Activated CD8-positive, alpha-beta memory T cell treated with anti-CD3 and anti-CD28 coated beads for 24 hours (primary cell): Measurements from ENCODE around the gene PI4K2B.
"Not testable (repeated sequence)": the region's sequence is repeated elsewhere in the genome, so short reads cannot be mapped to it uniquely, and the experiment has no call there.

Experiments used
- DNase-seq: peaks from one replicate; pipeline ENCODE4 v3.0.0-alpha.2; 2020

Gene PI4K2B

DNA sequence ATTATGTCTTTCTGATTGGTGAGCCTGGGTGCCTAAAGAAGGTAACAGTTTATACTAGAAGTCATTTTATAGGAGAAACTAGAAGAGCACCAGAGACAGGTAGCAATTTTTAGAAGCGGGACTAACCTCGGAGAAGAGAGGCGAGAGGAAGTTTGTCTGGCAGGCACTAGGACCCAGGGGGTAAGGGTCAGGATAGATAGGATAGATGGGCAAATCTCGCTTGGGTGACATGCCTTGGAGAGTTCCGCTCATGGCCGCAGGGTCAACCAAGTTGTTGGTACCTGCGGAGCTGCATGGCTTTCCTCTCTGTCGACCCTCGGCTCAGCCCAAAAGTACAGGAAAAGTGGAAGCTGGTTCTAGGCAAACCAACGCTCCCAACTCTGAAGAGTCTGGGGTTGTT, 11.3 kb downstream of the PI4K2B start:
- no peak for DNase-seq

DNA sequence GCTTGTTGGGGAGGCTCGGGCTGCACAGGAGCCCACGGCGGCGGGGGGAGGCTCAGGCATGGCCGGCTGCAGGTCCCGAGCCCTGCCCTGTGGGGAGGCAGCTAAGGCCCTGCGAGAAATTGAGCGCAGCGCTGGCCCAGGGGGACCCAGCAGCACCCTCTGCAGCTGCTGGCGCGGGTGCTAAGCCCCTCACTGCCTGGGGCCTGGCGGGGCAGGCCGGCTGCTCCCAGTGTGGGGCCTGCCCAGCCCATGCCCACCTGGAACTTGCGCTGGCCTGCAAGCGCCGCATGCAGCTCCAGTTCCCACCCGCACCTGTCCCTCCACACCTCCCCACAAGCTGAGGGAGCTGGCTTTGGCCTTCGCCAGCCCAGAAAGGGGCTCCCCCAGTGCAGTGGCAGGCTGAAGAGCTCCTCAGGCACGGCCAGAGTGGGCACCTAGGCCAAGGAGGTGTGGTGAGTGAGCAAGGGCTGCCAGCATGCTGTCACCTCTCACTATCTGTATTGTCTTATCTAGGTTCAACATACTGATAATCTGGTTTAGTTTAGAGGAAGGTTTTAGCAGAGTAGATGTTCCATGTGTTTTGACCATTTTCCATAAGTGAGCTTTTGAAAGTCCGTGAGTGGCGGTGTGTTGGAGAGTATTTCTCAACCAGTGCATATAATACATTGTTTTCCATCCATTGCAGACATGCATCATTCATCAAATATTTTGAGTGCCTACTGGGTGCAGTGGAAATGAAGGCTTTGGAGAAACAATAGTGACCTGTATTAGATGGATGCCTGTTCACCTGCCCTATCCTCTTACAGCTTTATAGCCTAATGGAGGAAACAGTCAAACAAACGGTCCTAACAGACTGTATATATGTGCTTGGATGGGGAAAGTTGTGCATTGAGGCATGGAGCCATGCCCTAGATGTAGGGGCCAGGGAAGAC, 13.1 kb downstream of the PI4K2B start:
- DNase-seq, result no peak

DNA sequence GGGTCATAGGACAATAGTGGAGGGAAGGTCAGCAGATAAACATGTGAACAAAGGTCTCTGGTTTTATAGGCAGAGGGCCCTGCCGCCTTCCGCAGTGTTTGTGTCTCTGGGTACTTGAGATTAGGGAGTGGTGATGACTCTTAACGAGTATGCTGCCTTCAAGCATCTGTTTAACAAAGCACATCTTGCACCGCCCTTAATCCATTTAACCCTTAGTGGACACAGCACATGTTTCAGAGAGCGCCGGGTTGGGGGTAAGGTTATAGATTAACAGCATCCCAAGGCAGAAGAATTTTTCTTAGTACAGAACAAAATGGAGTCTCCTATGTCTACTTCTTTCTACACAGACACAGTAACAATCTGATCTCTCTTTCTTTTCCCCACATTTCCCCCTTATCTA, 15.0 kb downstream of the PI4K2B start:
- not testable (repeated sequence) for DNase-seq

DNA sequence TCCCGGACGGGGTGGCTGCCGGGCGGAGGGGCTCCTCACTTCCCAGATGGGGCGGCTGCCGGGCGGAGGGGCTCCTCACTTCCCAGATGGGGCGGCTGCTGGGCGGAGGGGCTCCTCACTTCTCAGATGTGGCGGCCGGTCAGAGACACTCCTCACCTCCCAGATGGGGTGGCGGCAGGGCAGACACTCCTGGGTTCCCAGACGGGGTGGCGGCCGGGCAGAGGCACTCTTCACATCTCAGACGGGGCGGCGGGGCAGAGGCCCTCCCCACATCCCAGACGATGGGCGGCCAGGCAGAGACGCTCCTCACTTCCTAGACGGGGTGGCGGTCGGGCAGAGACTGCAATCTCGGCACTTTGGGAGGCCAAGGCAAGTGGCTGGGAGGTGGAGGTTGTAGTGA, 15.7 kb downstream of the PI4K2B start:
- not testable (repeated sequence) for DNase-seq

DNA sequence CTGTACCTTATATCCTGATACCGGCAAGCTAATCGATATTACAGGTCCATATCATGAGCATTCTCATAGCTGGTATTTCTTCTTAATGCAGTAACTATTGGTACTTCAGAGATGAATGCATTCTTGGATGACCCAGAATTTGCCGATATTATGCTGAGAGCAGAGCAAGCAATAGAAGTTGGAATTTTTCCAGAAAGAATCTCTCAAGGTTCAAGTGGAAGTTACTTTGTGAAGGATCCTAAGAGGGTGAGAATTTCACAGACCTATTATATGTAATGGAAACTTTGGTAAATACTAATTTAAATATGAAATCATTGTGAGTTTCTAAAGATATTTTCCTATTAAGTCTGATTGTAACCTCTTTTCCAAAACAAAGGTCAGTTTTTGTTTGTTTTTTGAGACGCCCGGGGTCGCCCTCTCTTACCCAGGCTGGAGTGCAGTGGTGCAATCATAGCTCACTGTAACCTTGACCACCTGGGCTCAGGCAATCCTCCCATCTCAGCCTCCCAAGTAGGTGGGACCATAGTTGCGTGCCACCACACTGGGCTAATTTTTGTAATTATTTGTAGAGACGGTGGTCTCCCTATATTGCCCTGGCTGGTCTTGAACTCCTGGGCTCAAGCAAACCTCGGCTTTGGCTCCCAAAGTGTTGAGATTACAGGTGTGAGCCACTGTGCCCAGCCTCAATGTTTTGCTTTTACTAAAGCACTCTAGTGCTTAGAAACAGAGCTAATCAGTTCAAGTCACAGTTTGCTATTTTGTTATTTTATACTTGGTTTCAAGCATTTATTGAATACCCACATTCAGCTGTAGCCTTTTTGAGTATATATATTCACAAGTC, 18.6 kb downstream of the PI4K2B start:
- DNase-seq, result no peak

DNA sequence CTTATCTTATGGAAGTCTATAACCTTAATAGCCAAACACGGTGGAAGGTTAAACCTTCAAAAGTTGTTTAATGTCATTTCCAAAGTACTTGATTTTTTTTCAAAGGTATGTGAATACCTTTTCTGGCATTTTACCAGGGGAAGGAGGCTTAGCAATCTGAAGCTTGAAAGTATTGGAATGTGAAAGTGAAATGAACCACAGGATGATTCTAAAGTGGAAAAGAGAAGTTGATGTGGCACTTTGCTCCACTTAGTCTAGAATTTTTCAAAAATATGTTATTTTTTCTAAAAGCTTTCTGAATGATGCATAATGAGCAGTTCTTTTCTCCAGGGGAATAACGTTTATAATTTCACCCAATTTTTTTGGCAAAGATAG, 19.2 kb downstream of the PI4K2B start:
- DNase-seq, result no peak

DNA sequence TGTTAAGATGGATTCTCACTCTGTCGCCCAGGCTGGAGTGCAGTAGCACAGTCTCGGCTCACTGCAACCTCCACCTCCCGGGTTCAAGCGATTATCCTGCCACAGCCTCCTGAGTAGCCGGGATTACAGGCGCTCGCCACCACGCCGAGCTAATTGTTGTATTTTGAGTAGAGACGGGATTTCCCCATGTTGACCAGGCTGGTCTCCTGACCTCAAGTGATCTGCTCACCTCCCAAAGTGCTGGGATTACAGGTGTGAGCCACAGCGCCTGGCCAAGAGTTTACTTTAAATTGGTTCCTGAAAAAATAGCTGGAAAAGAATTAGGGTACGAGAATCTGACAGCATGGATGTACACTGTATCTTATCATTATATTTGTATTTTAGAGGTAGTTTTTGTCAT, 20.0 kb downstream of the PI4K2B start:
- not testable (repeated sequence) for DNase-seq

DNA sequence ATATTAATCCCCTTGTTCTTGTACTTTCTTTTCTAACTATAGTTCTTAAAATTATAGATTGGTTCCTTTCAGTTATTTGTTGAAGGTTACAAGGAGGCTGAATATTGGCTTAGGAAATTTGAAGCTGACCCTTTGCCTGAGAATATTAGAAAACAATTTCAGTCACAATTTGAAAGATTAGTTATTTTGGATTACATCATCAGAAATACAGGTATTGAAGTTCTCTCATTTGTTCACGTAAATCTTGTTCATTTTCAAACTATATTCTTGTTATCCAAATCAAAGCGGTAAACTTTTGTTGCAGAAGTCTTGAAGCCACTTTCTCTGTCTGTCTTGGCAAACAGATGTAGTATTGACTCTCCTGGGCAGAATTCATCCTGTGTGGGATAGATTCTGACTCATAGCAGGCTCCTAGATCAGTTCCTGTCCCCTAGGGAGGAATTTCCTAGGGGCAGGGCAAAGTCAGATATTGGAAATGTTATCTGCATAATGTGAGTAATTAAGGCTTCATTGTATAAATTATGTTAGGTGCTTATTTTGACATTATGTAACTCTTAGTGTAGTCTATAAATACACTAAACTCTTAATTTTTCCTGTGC, 25.2 kb downstream of the PI4K2B start:
- no peak for DNase-seq

DNA sequence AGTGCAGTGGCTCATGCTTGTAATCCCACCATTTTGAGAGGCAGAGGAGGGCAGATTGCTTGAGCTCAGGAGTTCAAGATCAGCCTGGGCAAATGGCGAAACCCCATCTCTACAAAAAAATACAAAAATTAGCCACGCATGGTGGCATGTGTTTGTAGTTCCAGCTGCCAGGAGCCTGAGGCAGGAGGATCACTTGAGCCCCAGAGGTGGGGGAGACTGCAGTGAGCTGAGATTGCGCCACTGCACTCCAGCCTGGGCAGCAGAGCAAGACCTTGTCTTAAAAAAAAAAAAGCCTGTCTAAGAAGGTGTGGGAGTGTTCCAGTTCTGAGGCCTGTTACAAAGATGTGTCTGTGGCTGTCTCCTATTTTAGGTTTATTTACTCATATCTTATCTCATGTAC, 38.0 kb downstream of the PI4K2B start:
- no peak for DNase-seq

DNA sequence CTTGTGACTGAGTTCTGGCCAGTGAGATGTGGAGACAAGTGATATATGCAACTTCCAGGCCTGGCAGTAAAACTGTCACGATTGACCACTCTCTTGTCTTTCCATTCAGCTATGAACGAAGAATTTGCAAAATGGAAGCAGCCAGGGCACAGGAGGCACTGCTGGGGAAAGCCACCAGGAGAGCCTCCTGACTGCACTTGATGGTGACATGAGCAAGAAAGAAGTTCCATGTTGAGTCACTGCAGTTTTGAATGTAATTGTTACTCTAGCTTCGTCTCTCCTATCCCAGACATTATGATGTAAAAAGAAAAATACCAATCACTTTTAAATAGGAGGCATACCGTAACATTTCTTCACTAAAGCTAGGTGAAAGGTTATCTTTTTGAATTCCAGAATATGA, 46.4 kb downstream of the PI4K2B start:
- no peak for DNase-seq

DNA sequence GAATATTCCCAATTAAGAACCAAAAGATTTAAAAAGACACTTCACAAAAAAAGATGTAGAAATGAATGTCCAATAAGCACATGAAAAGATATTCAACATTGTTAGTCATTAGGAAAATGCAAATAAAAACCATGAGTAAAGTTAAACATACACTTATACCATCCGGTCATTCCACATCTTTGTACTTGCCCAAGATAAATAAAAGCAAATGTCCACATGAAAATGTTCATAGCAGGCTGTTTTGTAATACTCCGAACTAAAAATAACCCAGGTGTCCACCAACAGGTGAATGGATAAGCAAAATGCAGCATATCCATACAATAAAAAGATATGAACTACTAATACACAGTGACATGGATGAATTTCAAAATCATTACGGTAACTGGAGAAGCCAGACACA, 50.1 kb downstream of the PI4K2B start:
- no peak for DNase-seq

DNA sequence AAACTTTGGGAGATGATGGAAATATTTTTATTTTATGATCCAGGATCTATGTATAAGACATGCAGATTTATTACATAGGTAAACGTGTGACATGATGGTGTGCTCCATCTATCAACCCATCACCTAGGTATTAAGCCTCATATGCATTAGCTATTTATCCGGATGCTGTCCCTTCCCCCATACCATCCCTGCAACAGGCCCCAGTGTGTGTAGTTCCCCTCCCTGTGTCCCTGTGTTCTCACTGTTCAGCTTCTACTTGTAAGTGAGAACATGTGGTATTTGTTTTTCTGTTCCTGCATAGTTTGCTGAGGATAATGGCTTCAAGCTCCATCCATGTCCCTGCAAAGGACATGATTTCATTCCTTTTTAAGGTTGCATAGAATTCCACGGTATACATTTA, 50.6 kb downstream of the PI4K2B start:
- no peak for DNase-seq

DNA sequence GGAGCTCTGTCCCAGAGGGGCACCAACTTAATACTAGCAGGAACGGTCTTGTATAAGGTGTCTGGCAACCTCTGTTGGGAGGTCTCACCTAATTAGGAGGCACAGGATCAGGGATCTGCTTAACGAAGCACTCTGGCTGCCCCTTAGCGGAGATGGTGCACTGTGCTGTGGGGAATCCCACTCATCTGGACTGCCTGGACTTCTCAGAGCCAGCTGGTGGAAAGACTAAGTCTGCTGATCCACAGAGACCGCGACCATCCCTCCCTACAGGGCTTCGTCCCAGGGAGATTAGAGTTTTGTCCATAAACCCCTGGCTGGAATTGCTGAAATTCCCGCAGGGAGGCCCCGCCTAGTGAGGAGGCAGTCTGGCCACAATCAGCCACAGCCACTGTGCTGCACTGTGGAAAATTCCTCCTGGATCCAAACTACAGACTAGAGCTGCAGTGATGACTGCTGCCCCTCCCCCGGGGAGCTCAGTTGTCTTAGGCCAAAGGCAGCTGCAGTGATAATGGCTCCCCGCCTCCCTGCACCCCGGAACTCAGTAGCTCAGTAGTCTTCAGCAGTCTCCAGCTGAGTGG, 56.7 kb downstream of the PI4K2B start:
- no peak for DNase-seq

DNA sequence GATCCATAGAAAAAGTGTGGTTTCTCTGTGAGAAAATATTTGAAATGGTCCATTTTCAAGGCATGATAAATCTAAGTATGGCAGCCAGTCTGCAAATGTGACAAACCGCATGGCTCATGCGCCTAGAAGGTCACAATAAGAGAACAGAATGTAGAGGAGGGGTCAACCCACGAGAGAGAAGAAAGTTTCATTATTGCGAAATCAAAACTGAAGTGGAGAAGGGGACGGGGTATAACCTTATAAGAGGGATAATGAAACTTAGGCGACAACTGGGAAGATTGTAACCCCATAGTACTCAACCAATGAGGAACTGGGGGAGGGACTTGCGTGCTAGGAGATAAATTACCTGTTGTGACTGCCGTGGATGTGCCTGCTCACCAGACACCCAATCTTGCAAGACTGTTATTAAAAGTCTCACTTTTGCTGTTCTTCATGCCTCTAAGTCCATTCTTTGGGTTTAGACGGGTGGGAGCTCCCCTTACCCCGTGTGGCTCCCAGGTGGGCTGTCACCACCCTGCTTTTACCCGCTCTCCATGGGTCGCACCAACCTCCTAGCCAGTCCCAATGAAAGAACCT, 57.4 kb downstream of the PI4K2B start:
- DNase-seq, result no peak

DNA sequence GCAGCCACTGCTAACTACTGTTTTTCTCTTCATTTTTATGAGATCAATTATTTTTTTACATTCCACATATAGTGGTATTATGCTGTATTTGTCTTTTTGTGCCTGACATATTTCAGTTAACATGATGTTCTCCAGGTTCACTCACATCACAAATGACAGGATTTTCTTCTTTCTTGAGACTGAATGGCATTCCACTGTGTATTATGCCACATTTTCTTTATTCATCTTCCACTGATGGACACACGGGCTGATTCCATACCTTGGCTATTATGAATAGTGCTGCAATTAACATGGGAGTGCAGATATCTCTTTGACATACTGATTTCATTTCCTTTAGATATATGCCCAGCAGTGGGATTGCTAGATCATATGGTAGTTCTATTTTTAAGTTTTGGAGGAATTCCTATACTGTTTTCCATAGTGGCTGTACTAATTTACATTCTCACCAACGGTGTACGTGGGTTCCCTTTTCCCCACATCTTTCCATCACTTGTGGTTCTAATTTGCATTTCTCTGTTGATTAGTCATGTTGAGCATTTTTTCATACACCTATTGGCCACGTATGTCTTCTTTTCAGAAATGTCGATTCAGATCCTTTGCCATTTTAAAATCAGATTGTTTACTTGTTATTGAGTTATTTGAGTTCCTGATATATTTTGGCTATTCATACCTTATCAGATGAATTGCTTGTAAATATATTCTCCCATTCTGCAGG, 63.9 kb downstream of the PI4K2B start:
- no peak for DNase-seq

DNA sequence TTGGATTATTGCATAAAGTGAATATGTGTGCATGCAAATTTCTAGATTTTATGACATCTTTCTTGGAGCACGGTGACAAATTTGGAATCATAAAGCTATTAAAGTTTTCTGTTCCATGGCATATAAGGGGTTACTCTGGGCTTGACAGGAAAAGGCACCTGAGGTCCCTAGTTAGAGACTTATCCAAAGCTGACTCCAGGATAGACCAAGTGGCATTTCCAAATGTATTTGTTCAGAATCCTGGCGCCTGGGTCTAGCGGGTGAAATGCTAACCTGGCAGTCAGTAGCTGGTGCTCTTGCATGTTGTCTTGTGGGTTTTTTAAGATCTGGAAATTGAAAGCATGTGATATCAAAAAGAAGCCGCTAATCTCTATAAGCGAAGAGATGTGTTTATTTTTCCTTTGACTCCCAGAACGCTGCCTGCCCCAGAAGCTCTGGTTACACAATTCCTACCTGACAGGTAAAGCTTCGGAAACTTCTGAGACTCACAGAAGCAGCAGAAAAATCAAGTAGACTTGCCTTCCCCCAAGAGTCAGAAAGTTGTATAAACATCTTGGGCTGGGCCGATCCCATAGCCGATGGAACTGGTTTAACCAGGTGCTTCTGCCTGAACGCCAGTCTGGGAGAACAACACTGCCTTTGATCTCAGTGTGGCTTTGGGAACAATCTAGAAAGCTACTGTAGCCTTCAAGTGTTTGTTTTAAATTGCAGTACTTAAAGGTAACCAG, 65.8 kb downstream of the PI4K2B start:
- DNase-seq, result no peak

DNA sequence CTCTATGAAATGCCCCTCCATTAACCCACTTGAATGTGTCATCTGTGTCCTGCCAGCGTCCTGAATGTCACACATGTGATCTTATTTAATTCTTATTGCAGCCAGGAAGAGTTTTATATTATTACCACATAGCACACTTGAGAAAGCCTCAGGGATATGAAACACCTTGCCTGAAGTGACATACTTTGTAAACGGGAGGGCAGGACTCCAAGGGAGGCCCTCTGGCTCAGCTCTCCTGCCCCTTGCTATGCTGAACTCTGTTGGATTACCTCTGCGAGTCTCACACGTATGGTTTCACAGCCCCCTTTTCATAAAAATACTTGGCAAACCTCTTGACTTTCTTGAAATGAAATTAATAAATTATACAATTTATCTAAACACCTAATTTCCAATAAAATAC, 67.6 kb downstream of the PI4K2B start:
- DNase-seq, result no peak

DNA sequence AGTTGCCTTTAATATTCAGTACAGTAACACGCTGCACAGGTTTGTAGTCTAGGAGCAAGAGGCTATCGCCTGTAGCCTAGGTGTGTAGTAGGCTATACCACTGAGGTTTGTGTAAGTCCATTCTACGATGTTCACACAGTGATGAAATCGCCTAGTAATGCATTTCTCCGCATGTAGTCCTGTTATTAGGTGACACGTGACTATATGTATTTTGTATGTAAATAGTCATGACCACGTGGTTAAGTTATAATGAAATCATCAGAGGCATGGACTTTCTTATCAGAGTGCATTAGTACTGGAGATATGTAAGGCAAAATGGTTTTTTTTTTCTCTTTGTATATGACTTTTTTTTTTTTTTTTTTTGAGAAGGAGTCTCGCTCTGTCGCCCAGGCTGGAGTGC, 68.8 kb downstream of the PI4K2B start:
- DNase-seq, result no peak

DNA sequence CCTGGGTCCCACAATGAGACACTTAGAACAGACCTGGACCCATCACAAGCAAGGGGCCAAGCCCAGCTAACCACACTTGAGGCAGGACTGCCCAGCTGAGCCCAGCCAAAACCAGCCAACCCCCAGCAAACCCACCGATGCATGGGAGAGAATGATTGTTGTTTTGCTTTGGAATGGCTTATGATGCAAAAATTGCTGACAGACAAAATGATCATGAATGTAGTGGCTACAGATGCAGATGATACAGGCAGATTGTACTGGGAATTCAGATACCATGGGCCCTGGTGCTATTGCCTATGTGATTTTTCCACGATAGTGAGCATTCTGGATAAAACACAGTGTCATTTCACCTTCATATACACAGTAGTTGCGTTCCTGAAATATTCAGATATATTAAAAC, 69.7 kb downstream of the PI4K2B start:
- no peak for DNase-seq

DNA sequence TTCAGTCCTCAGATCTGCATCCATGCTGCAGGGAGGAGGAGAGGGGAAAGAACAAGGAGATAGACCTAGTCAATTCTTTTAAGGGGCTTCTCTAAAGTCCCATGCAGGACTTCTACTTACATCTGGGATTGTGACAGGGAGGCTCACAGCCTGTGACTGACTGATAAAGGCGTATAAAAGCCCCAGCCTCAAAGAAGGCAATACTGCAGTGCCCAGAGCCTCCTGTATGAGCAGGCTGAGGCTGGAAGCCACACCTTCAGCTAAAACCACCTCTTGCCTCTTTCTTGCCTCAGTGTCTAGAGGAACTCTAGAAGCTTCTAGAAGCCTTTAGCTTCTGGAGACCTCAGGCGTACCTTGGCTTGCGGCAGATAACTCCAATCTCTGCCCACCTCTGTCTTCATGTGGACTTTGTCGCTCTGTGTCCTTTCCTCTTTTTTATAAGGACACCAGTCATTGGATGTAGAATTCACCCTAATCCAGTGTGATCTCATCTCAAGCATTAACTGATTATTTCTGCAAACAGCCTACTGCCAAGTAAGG, 72.8 kb downstream of the PI4K2B start:
- no peak for DNase-seq

DNA sequence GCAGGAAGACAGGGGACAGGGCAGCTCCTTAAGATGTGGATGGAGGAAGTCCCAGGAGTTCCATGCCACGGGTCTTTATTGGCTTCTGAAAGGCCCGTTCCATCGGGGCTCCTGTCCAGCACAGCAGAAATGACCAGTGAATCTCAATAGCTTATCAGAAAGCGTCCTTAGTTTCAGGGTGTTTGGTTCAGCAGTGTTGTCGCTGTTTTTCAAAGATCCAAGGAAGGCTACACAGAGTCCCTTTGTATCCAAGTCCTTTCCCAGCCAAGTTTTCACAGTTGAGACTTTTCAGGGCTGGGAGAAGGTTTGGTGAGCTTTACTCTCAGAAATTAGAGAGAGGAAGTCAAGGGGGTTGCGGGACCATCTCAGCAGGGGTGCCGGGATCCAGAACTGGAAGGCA, 73.8 kb downstream of the PI4K2B start:
- DNase-seq, result no peak
